GM18909 (cell line): ENCODE results near the gene ITGAL.
"Not testable (repeated sequence)": the region's sequence is repeated elsewhere in the genome, so short reads cannot be mapped to it uniquely, and the experiment has no call there.

Experiments used
- ATAC-seq: cut with Tn5 transposase; IDR thresholded peaks from one replicate; pipeline ENCODE4 v1.9.1; 2021; ENCODE audit warnings: mild to moderate bottlenecking; ENCODE audit not compliant: unreplicated experiment, poor library complexity

ITGAL gene

GRCh38 chr16:30490210-30490609, 17.7 kb downstream of the ITGAL start:
- ATAC-seq: no peak

DNA sequence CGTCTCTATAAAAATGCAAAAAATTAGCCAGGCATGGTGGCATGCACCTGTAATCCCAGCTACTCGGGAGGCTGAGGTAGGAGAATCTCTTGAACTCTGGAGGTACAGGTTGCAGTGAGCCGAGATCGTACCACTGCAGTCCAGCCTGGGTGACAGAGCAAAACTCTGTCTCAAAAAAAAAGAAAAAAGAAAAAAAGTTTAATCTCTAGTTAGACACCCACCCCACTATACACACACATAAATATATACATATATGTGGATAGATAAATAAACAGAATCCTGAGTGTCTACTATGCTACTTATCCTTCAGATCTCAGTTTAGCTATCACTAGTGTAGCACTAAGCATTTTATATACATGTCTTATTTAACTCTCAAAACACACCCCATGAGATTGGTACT, 18.7 kb downstream of the ITGAL start:
- no peak for ATAC-seq

- ATAC-seq: no peak
Observed at GRCh38 chr16:30491744-30492308, 19.3 kb downstream of the ITGAL start.

- no peak for ATAC-seq
Observed at GRCh38 chr16:30493941-30494488, 21.5 kb downstream of the ITGAL start.

- ATAC-seq: no peak
Observed at GRCh38 chr16:30494709-30495108, 22.2 kb downstream of the ITGAL start.

GRCh38 chr16:30499284-30499683, 26.7 kb downstream of the ITGAL start:
- ATAC-seq: no peak

GRCh38 chr16:30503403-30504296, 31.1 kb downstream of the ITGAL start:
- ATAC-seq: no peak

DNA sequence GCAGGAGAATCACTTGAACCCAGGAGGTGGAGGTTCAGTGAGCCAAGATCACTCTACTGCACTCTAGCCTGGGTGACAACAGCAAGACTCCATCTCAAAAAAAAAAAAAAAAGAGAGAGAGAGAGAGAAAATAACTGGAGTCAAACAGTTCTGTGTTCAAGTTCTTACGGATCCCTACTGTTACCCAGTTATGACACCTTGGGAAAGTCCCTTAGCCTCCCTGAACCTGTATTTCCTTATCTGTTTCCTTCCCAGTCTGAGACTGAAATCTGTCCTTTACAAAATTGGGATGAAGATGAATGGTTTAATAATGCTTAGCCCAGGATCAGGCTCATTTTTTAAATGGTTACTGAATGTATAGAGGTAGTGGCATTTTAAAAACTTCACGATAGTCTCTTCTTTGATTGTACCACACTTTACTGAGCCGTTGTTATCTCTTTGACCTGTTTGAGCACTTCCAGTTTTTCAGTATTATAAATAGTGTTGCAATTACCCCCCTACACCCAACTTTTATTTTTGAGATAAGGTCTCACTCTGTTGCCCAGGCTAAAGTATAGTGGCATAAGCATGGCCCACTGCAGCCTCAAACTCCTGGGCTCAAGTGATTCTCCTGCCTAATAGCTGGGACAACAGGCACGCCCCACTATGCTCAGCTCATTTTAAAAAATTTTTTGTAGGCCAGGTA, 36.7 kb downstream of the ITGAL start:
- ATAC-seq: no peak

DNA sequence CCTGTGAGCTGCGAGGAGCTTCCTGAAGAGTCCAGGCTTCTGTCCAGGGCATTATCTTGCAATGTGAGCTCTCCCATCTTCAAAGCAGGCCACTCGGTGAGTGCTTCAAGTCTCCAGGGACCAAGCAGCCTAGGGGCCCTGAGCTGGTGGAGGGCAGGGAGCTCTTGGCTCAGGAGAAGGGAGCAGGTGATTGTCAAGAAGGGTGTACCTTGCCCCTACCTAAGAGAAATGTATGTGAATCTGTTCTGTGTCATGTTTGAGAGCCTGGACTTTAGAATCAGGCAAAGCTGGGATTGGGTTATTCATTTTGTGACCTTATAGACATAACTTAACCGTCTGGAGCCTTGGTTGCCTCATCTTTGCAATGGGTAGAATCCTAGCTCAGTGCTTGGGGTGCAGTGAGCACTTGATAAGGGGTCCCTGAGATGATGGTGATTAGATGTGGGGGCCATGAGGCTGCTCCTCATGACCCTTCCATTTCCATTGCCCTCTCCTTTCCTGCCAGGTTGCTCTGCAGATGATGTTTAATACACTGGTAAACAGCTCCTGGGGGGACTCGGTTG, 37.9 kb downstream of the ITGAL start:
- no peak for ATAC-seq

- ATAC-seq: no peak
Observed at GRCh38 chr16:30511509-30511908, 39.0 kb downstream of the ITGAL start.

DNA sequence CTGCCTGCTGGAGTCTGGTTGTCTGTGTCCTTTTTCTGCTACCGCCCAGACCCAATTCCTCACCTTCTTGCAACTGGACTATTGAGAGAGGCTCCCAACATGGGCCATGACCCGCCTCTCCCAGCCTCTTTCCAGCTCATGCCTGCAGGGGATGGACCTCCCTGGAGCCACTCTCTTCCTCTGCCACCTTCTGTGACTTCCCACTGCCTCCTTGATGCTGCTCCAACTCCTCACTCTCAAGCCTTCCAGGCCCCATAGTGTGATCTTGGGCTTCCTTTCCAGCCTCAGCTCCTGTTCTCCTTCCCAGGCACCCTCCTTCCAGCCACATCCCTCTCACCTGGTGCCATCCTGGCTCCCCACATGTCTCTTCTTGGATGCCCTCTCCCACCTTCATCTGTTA, 42.7 kb downstream of the ITGAL start:
- no peak for ATAC-seq

GRCh38 chr16:30518552-30518951, 46.0 kb downstream of the ITGAL start:
- no peak for ATAC-seq

DNA sequence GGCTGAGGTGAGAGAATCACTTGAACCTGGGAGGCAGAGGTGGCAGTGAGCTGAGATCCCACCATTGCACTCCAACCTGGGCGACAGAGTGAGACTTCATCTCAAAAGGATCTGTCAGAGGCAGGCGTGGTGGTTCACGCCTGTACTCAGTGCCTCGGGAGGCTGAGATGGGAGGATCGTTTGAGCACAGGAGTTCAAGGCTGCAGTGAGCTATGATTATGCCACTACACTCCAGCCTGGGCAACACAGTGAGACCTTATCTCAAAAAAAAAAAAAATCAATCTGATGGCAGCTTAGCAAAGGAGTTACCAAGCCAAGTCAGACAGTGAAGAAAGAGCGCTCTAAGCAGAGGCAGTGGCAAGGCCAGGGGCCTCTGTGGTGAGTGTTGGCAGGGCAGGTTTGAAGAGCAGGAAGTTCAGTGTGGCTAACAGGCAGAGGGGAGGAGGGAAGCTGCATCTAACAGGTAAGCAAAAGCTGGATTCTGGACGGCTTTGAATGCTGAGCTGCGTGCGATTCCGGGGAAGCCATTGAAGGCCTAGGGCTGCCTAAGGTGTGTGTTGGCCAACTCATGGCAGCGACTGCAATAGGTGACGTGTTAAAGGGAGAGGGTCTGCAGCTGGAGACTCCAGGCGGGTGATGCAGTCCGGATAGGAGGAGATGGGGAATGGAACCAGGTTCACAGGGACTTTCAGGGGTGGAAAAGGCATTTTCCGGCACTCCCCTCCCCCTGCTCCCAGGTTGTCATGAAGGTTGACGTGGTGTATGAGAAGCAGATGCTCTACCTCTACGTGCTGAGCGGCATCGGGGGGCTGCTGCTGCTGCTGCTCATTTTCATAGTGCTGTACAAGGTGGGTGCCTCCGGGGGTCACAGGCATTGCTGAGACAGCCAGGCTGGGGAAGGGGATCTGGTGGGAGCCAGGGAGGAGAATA, 46.8 kb downstream of the ITGAL start:
- ATAC-seq: no peak

DNA sequence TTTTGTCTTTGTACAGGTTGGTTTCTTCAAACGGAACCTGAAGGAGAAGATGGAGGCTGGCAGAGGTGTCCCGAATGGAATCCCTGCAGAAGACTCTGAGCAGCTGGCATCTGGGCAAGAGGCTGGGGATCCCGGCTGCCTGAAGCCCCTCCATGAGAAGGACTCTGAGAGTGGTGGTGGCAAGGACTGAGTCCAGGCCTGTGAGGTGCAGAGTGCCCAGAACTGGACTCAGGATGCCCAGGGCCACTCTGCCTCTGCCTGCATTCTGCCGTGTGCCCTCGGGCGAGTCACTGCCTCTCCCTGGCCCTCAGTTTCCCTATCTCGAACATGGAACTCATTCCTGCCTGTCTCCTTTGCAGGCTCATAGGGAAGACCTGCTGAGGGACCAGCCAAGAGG, 48.9 kb downstream of the ITGAL start:
- no peak for ATAC-seq

GRCh38 chr16:30521873-30522641, 49.5 kb downstream of the ITGAL start:
- ATAC-seq: no peak

GRCh38 chr16:30522702-30523463, 50.3 kb downstream of the ITGAL start:
- ATAC-seq: not testable (repeated sequence)

DNA sequence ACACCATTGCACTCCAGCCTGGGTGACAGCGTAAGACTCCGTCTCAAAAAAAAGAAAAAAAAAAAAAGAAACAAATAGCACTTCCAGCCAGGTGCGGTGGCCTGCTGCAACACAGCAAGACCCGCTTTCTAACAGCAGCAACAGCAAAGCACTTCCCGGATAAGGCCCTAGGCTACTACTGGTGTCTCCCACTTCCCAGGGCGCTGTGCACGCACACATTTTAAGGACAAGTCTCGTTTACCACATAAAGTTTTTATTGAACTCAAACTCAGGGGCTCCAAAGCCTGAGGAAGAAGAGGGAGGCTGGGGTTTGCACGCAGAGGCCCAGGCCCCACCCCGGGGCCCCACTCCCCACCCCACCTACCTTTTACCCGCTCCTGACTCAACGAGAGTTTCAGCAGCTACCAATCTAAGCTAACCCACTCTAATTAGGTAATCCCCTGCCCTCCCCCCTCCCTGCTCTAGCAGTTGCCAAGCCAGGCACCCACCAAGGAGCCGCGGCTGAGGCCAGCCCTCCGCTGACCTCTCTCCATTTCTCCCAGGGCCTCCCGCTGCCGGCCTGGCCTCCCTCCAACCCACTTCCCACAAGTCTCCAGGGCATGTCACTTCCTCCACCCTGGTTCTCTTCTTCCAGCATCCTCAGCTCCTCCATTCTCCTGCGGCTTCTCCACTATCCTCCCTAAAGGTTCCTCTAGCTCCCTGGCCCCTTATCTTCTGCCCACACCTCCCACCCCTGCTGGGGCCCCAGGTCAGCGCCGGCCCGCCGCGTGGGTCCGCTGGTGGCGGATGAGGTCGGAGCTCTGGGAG, 51.4 kb downstream of the ITGAL start:
- ATAC-seq: no peak
